ENCODE measurements around the gene USP26. TPM values are rescaled to one million over a fixed set of nuclear protein-coding genes. Genes with fewer than 3 reads are reported as not detected.

The USP26 gene
- total and polyA plus RNA-seq, 2 donors (not counting 3 experiments of a cell fraction or from before 2014, with no cell fraction given) = not detected

GRCh38 chrX:133054761-133055405 lies 42.0 kb downstream of the USP26 start:
- dilution Hi-C loops (cut with MboI; ENCODE audit: extremely low pct_ligation_motif_present, low sequenced_read_pairs) = no loop called here

More at GRCh38 chrX:133054761-133055405, 42.0 kb downstream of the USP26 start:
- no peak for TF ChIP-seq GATA2 (IDR thresholded peaks at IDR 0.05; ENCODE audit: insufficient read depth, insufficient read length, low read depth, low read length)
- no peak for TF ChIP-seq MYC (IDR thresholded peaks at IDR 0.05; ENCODE audit: low read depth, low read length)
- no peak for TF ChIP-seq FOS (IDR thresholded peaks at IDR 0.05; ENCODE audit: borderline replicate concordance, insufficient read depth, low read length)
- TF ChIP-seq EZH2 (IDR thresholded peaks at IDR 0.05; ENCODE audit: borderline replicate concordance, low read depth, low read length, severe bottlenecking) = no peak
- TF ChIP-seq MAX (IDR thresholded peaks at IDR 0.05; ENCODE audit: insufficient read depth, insufficient read length) = no peak
- no peak for TF ChIP-seq POLR2AphosphoS5 (IDR thresholded peaks at IDR 0.05; ENCODE audit: insufficient read depth, low read depth, low read length)
- no peak for TF ChIP-seq JUN (IDR thresholded peaks at IDR 0.05; ENCODE audit: borderline replicate concordance, insufficient read depth, insufficient read length, low read depth)
- TF ChIP-seq POLR2A (IDR thresholded peaks at IDR 0.05; ENCODE audit: low read depth, low read length) = no peak
- no peak for TF ChIP-seq CTCF (IDR thresholded peaks at IDR 0.05; ENCODE audit: extremely low read depth in 1 of 2, insufficient read depth in 1 of 2, low read depth in 1 of 2, low read length in 2 of 2)
- H4K20me1 ChIP-seq (replicated peaks; ENCODE audit: control insufficient read depth, extremely low read depth, insufficient read depth, low read length) = no peaks in the 10 kb centered on the region
- no peak overlapping the region for H3K9ac ChIP-seq (replicated peaks; ENCODE audit: extremely low read depth, insufficient read depth, low read length)
- H3K9me3 ChIP-seq (replicated peaks; ENCODE audit: control insufficient read depth, insufficient read depth, low read length) = no peaks in the 10 kb centered on the region
- no peak overlapping the region for H3K27ac ChIP-seq (ENCODE audit: insufficient read depth, low read depth, low read length)
- no peaks in the 10 kb centered on the region for H3K4me1 ChIP-seq (ENCODE audit: control insufficient read depth, extremely low read depth, insufficient read depth, low read length)
- H3K9me1 ChIP-seq (replicated peaks; ENCODE audit: control insufficient read depth, extremely low read depth, insufficient read depth, low read length) = no peaks in the 10 kb centered on the region
- no peak overlapping the region for H3K4me2 ChIP-seq (ENCODE audit: insufficient read depth, low read length)
- H3K79me2 ChIP-seq (ENCODE audit: control insufficient read depth, insufficient read depth, low read length) = no peaks in the 10 kb centered on the region
- POLR2A ChIA-PET = no interaction called here
- no peaks in the 10 kb centered on the region for H3K27me3 ChIP-seq (ENCODE audit: control insufficient read depth in 2 of 2, insufficient read depth in 2 of 2, low read length in 2 of 2)
- no TSS peak for BruUV-seq (replicated peaks)
- intact Hi-C loops (cut with micrococcal nuclease) = no loop called here
- CTCF ChIA-PET = no interaction called here
- FAIRE-seq (no peak), DNase-seq (ENCODE audit: low read depth, low spot score) (no peak)
- H3K4me3 ChIP-seq (replicated peaks in 1 of 3; ENCODE audit: insufficient read depth in 1 of 3, low read depth in 1 of 3, low read length in 3 of 3) = no peak overlapping the region
- H3K36me3 ChIP-seq (ENCODE audit: control insufficient read depth in 2 of 2, extremely low read depth in 1 of 2, insufficient read depth in 2 of 2, low read length in 2 of 2) = no peaks in the 10 kb centered on the region
- H2AFZ ChIP-seq (ENCODE audit: low read depth, low read length) = no peak overlapping the region
